GM18519 (cell line): Measurements from ENCODE around the gene AKR1B15.
"Not testable (repeated sequence)": the region's sequence is repeated elsewhere in the genome, so short reads cannot be mapped to it uniquely, and the experiment has no call there.

Experiments used
- ATAC-seq: cut with Tn5 transposase; IDR thresholded peaks from one replicate; pipeline ENCODE4 v1.9.1; 2021; ENCODE audit warnings: mild to moderate bottlenecking, moderate library complexity; ENCODE audit not compliant: unreplicated experiment, low FRiP score

AKR1B15 gene

DNA sequence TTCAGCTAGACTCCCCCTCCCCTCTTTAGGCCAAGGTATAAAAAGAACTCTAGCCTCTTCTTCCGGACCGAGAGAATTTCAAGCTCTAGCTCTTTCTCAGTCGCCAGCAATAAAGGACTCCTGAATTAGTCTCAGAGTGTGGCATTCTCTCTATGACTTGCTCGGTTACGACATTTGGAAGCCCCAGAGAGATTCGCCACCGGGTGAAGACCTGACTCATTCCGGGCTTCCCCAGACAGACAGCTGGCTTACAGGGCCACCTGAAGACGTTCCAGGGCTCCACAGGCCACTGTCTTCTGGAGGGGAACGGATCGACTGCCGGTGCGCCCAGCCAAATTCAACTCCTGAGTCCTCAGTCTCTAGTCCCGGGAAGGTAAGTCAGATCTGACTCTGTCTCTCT is at the start of gene AKR1B15:
Gene AKR1B15, plus strand, starts transcription at position 234 of the 400 bp plus-strand sequence. CDS start 15,510 bp downstream, outside the sequence.
- peak; percentile 97 for ATAC-seq

GRCh38 chr7:134500406-134500805 is 48.5 kb upstream of the AKR1B15 start:
- ATAC-seq: no peak

GRCh38 chr7:134500982-134501381 is 47.9 kb upstream of the AKR1B15 start:
- no peak for ATAC-seq

DNA sequence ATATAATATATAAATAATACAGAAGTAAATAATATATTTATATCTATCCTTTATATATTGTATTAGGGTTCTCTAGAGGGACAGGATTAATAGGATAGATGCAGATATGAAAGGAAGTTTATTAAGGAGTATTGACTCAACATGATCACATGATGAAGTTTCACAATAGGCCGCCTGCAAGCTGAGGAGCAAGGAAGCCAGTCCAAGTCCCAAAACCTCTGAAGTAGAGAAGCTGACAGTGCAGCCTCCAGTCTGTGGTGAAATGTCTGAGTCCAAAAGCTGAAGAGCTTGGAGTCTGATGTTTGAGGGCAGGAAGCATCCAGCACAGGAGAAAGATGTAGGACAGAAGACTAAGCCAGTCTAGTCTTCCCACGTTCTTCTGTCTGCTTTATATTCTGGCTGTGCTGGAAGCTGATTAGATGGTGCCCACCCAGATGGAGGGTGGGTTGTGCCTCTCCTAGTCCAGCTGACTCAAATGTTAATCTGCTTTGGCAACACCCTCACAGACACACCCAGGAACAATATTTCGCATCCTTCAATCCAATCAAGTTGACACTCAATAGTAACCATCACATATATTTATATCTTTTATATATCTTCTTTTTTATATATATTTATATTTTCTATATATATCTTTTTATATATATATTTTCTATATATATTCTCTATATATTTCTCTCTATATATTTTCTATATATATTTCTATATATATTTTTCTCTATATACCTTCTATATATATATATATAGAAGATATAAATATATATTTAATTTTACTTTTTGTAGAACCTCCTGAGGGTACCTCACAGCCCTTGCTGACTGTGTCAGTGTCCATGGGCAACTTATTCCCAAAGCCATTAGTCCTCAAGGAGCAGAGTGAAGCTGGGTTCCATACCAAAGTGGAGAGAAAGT is 46.2 kb upstream of the AKR1B15 start:
- no peak for ATAC-seq

DNA sequence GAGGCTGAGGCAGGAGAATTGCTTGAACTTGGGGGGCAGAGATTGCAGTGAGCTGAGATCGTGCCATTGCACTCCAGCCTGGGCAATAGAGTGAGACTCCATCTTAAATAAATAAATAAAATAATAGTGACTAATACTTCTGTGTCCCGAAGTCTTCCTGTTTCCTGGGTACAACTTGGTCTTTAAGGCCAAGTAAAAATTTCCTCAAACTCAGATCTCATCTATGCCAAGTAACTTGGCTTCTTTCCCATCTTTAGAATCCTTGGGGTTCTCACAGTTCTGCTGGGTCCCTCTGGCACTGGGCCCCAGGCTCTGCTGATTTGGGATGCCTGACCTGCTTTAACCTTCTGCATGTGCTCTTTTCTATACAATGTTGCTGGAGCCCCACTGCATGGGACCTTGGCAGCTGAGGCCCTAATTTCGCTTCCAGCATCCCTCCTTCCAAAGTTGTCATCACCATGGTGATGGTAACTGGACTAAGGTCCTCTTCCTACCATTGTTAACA is 44.2 kb upstream of the AKR1B15 start:
- ATAC-seq: no peak

GRCh38 chr7:134505856-134506255 is 43.1 kb upstream of the AKR1B15 start:
- ATAC-seq: no peak

DNA sequence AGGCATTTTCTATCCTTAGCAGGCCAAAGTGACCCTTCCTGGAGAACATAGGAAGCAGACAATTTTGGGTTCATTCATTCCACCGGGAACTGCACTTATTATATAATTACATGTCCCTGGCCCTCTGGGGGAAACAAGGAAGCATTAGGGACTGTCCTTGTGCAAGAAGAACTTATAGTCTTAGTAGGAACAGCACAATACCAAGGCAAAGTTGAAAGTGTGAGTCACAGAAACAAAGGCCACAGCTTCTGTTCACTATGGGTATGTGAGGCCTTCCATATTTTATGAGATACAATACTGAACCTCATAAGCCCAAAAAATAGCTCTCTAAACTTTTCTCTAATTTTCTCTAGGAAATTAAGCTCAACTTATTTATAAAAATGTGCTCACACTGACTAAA is 39.9 kb upstream of the AKR1B15 start:
- no peak for ATAC-seq

- ATAC-seq: no peak
Observed at GRCh38 chr7:134510646-134511045, 38.3 kb upstream of the AKR1B15 start.

- no peak for ATAC-seq
Observed at GRCh38 chr7:134512271-134512670, 36.6 kb upstream of the AKR1B15 start.

GRCh38 chr7:134513169-134513752 is 35.6 kb upstream of the AKR1B15 start:
- no peak for ATAC-seq

- no peak for ATAC-seq
Observed at GRCh38 chr7:134514106-134514505, 34.8 kb upstream of the AKR1B15 start.

DNA sequence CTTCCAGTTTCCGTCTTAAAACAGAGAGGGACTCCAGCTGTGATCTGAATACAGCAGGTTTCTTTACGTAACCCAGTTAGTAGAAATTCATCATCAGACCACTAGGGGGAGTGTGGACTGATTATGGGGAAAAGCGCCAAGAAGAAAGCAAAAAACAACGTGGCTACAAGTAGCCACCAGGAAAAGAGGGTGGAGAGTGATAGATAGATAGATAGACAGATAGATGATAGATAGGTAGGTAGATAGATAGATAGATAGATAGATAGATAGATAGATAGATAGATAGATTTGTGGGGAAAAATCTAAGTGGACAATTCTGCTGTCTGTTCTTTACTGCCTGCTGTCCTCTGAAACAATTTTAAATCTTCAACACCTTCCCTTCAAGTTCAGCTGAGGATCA is 34.2 kb upstream of the AKR1B15 start:
- no peak for ATAC-seq

DNA sequence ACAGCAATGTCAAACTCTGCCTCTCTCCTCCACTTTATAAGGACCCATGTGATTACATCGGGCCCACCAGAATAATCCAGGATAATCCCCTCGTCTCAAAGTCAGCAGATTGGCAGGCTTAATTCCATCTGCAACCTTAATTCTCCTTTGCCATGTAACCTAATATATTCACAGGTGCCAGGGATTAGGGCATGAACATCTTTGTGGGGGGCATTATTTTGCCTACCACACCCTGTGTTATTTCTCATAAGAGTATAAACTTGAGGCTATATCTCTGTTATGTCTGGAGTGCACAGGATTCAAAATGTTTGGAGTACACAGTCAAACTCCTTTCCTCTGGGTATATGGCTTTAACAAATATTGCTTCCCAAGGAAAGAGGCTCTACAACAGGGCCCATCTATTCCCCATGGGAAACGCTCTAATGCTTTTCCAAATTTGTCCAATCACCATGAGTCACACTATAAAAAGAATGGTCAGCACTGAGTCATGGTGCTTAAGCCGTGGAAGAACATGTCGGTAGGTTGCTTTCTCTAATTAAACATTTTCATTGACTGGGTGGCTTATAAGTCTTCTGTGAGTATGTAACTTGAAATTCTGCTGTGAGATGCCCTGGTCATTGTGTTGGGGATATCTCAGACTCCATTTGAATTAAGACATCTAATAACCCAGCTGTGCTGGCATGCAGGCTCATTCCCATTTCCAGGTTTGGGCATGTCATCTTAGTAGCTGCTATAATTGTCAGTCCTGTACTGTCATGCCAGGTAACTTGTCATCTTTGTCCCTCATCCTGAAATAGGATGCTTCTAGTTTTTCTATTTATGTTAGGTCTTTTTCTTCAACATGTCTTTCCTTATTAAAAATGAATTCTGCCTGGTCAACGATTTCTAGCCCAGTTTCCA is 33.1 kb upstream of the AKR1B15 start:
- ATAC-seq: no peak

- ATAC-seq: no peak
Observed at GRCh38 chr7:134520130-134520529, 28.8 kb upstream of the AKR1B15 start.

DNA sequence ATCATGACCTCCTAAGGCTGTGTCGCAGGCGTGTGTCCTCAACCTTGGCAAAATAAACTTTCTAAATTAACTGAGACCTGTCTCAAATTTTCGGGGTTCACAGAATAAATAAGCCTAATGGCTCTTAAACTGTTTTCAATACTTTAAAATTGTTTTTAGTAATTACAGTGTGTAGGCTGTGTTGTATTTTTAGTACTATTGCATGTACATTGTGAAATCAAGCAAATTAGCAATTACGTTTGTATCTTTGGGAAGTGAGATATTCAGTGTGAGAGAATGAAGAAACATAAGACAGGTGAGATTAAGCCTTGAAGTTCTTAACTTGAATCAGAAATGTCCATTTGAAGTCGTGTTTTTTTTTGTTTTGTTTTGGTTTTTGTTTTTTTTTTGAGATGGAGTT is 26.3 kb upstream of the AKR1B15 start:
- ATAC-seq: no peak

DNA sequence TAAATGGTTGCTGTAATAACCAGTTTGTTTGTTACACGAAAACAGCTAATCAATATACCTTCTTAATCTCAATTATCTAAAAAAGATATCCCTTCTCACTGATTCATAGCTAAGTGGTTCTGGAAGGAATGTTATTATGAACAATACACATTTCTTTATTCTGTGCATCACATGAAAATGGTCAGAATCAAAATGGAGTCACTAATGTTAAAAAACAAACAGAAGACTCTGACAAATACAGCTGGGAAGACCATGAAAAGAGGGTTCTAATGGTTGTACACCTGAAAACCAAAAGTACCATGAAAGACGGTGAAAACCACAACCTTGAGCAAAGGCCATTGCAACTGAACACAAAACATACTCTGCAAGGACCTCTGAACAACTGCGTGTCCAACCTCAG is 23.5 kb upstream of the AKR1B15 start:
- not testable (repeated sequence) for ATAC-seq

DNA sequence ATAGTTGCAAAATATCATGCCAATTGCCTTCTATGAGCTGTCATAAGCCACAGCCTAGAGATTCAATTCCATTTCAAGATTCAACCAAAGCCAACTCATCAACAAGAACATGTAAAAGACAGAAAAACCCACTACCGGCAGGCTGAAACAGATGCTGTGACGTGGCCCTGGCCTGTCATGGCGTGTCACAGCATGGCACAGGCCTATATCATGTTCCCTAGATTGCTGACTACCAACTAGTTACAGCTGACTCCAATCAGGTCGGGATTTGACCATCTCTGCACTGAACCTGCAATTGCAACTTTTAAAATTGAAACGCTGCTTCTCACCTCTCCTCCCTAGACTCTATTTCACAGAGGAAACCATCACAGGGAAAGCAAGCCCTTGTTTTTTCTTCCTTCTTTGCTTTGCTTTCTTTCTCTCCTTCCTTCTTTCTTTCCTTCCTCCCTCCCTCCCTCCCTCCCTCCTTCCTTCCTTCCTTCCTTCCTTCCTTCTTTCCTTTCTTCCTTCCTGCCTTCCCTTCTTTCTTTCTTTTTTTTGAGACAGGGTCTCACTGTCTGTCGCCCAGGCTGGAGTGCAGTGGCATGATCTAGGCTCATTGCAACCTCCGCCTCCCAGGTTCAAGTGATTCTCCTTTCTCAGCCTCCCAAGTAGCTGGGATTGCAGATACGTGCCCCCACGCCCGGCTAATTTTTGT is 22.2 kb upstream of the AKR1B15 start:
- ATAC-seq: not testable (repeated sequence)

GRCh38 chr7:134527979-134528371 is 20.9 kb upstream of the AKR1B15 start:
- no peak for ATAC-seq

GRCh38 chr7:134528749-134529148 is 20.2 kb upstream of the AKR1B15 start:
- ATAC-seq: no peak

- no peak for ATAC-seq
Observed at GRCh38 chr7:134530460-134530859, 18.4 kb upstream of the AKR1B15 start.
